Stomach (tissue), 4 donors: ENCODE data around the gene SH3BP2.

Source experiments
- CTCF ChIP-seq, 7 experiments: fragments of 450-650 bp in 4 of 7; fragments of 200-600 bp in 3 of 7; sonication (generic) in 3 of 7; IDR thresholded peaks; one replicate each; pipeline ENCODE4 v1.5.1; 2016 to 2019; ENCODE audit warnings: antibody characterized with exemption in 7 of 7, control low read depth in 2 of 7, mild to moderate bottlenecking in 1 of 7
- POLR2A ChIP-seq, 4 donors: fragments of 450-650 bp; IDR thresholded peaks; one replicate each; pipeline ENCODE4 v1.6.1; 2016; ENCODE audit warnings: antibody characterized with exemption in 4 of 4, control low read depth in 2 of 4, mild to moderate bottlenecking in 1 of 4, moderate library complexity in 1 of 4

- TF ChIP-seq CTCF (IDR thresholded peaks at IDR 0.05) = no peak
- TF ChIP-seq POLR2A (IDR thresholded peaks at IDR 0.05) = no peak
Measured at GRCh38 chr4:2824329-2824835, 31.5 kb downstream of the SH3BP2 start.
